HEK293 (cell line): ENCODE data around the gene VWA3B.
A peak's percentile ranks its signal among the peaks of the same experiment; 100 is the strongest.
"Not testable (repeated sequence)": the region's sequence is repeated elsewhere in the genome, so short reads cannot be mapped to it uniquely, and the experiment has no call there.

ENCODE experiments used
- CTCF ChIA-PET: fragments of 350-600 bp; formaldehyde crosslinking; extraction: SDS; loops from one replicate; lab custom pipeline; 2021; ENCODE audit warnings: antibody characterized with exemption; lab: Yijun Ruan, JAX
- POLR2A ChIA-PET: fragments of 300-600 bp; formaldehyde crosslinking; extraction: SDS; loops from one replicate; lab custom pipeline; 2020; ENCODE audit warnings: antibody characterized with exemption, inconsistent platforms; lab: Yijun Ruan, JAX
- H3K27ac ChIP-seq: fragments of 200-500 bp; sonication (Bioruptor generic); 2 replicates; pipeline ENCODE4 v1.5.1; 2014; ENCODE audit warnings: low read depth, low read length, control low read depth, inconsistent platforms; ENCODE audit errors: extremely low read depth
- H3K36me3 ChIP-seq, 2 experiments: fragments of 200-500 bp in 1 of 2; sonication (Bioruptor generic) in 1 of 2; 1 replicate in 1 of 2; 2 replicates in 1 of 2; pipeline ENCODE4 v1.5.1; 2014 to 2017; ENCODE audit warnings: inconsistent platforms in 2 of 2, low read length in 2 of 2; ENCODE audit not compliant: control insufficient read depth in 2 of 2, insufficient read depth in 1 of 2
- H3K4me1 ChIP-seq: fragments of 200-500 bp; sonication (Bioruptor generic); 2 replicates; pipeline ENCODE4 v1.5.1; 2014; ENCODE audit warnings: mild to moderate bottlenecking, low read length, inconsistent platforms; ENCODE audit not compliant: control insufficient read depth, insufficient read depth
- H3K4me3 ChIP-seq: 2 replicates; pipeline ENCODE4 v1.5.1; 2011; ENCODE audit warnings: low read depth, mild to moderate bottlenecking, control low read depth, low read length, moderate library complexity
- H3K9me3 ChIP-seq: fragments of 200-500 bp; sonication (Bioruptor generic); 2 replicates; pipeline ENCODE4 v1.5.1; 2014; ENCODE audit warnings: low read depth, low read length, inconsistent platforms; ENCODE audit not compliant: control insufficient read depth, insufficient read depth
- GLI2 ChIP-seq: fragments of 450-650 bp; formaldehyde crosslinking; IDR thresholded peaks from 2 replicates; pipeline ENCODE4; 2017; ENCODE audit warnings: missing biosample characterization, missing genetic modification characterization, low read depth, borderline replicate concordance
- OVOL3 ChIP-seq: fragments of 450-650 bp; formaldehyde crosslinking; IDR thresholded peaks from 2 replicates; pipeline ENCODE4 v1.5.1; 2016; ENCODE audit warnings: missing biosample characterization, missing genetic modification characterization
- REST ChIP-seq: fragments of 450-650 bp; formaldehyde crosslinking; IDR thresholded peaks from 2 replicates; pipeline ENCODE4 v1.5.1; 2016; ENCODE audit warnings: missing biosample characterization, missing genetic modification characterization
- SETDB1 ChIP-seq: IDR thresholded peaks from one replicate; pipeline ENCODE4 v1.6.1; 2017; ENCODE audit warnings: mild to moderate bottlenecking, low read length, moderate library complexity, mixed read lengths; ENCODE audit not compliant: insufficient read length
- SP2 ChIP-seq: fragments of 450-650 bp; formaldehyde crosslinking; IDR thresholded peaks from 2 replicates; pipeline ENCODE4 v1.5.1; 2016; ENCODE audit warnings: missing biosample characterization, missing genetic modification characterization
- TRIM28 ChIP-seq: IDR thresholded peaks from 2 replicates; pipeline ENCODE4 v1.6.1; 2011; ENCODE audit warnings: low read length, control low read depth, borderline replicate concordance
- WT1 ChIP-seq: fragments of 450-650 bp; formaldehyde crosslinking; IDR thresholded peaks from 2 replicates; pipeline ENCODE4 v1.5.1; 2016; ENCODE audit warnings: missing biosample characterization, missing genetic modification characterization
- ZBTB49 ChIP-seq: fragments of 450-650 bp; formaldehyde crosslinking; IDR thresholded peaks from 2 replicates; pipeline ENCODE4 v1.5.1; 2016; ENCODE audit warnings: missing biosample characterization, missing genetic modification characterization, low read depth
- ZBTB8A ChIP-seq: fragments of 450-650 bp; formaldehyde crosslinking; IDR thresholded peaks from 2 replicates; pipeline ENCODE4 v1.5.1; 2016; ENCODE audit warnings: missing biosample characterization, missing genetic modification characterization
- ZFHX2 ChIP-seq: fragments of 450-650 bp; formaldehyde crosslinking; conservative IDR thresholded peaks from 2 replicates; pipeline ENCODE4 v1.5.1; 2016; ENCODE audit warnings: missing biosample characterization, missing genetic modification characterization
- ZNF114 ChIP-seq: fragments of 450-650 bp; formaldehyde crosslinking; IDR thresholded peaks from 2 replicates; pipeline ENCODE4 v1.5.0; 2017; ENCODE audit warnings: missing biosample characterization, missing genetic modification characterization
- ZNF121 ChIP-seq: fragments of 450-650 bp; formaldehyde crosslinking; IDR thresholded peaks from 2 replicates; pipeline ENCODE4 v1.5.1; 2016; ENCODE audit warnings: missing biosample characterization, missing genetic modification characterization
- ZNF146 ChIP-seq: fragments of 450-650 bp; formaldehyde crosslinking; IDR thresholded peaks from 2 replicates; pipeline ENCODE4 v1.5.1; 2016; ENCODE audit warnings: missing biosample characterization, missing genetic modification characterization
- ZNF19 ChIP-seq: fragments of 450-650 bp; formaldehyde crosslinking; IDR thresholded peaks from 2 replicates; pipeline ENCODE4; 2016; ENCODE audit warnings: missing biosample characterization, missing genetic modification characterization, low read depth
- ZNF202 ChIP-seq: fragments of 450-650 bp; formaldehyde crosslinking; IDR thresholded peaks from 2 replicates; pipeline ENCODE4 v1.5.1; 2016; ENCODE audit warnings: missing biosample characterization, missing genetic modification characterization, borderline replicate concordance
- ZNF221 ChIP-seq: fragments of 450-650 bp; formaldehyde crosslinking; IDR thresholded peaks from 2 replicates; pipeline ENCODE4 v1.5.1; 2017; ENCODE audit warnings: missing biosample characterization, missing genetic modification characterization, borderline replicate concordance
- ZNF280D ChIP-seq: fragments of 450-650 bp; formaldehyde crosslinking; IDR thresholded peaks from 2 replicates; pipeline ENCODE4 v1.5.1; 2016; ENCODE audit warnings: missing biosample characterization, missing genetic modification characterization
- ZNF362 ChIP-seq: fragments of 450-650 bp; formaldehyde crosslinking; IDR thresholded peaks from 2 replicates; pipeline ENCODE4 v1.5.1; 2016; ENCODE audit warnings: missing biosample characterization, missing genetic modification characterization
- ZNF544 ChIP-seq: fragments of 450-650 bp; formaldehyde crosslinking; IDR thresholded peaks from 2 replicates; pipeline ENCODE4 v1.5.0; 2017; ENCODE audit warnings: missing biosample characterization, missing genetic modification characterization
- ZNF558 ChIP-seq: fragments of 450-650 bp; formaldehyde crosslinking; IDR thresholded peaks from 2 replicates; pipeline ENCODE4 v1.5.1; 2016; ENCODE audit warnings: missing biosample characterization, missing genetic modification characterization
- ZNF596 ChIP-seq: fragments of 450-650 bp; IDR thresholded peaks from 2 replicates; pipeline ENCODE4 v1.5.0; 2018; ENCODE audit warnings: missing biosample characterization, mild to moderate bottlenecking, missing genetic modification characterization, moderate library complexity
- ZNF629 ChIP-seq: fragments of 450-650 bp; formaldehyde crosslinking; IDR thresholded peaks from 2 replicates; pipeline ENCODE4 v1.5.1; 2017; ENCODE audit warnings: missing biosample characterization, missing genetic modification characterization
- ZNF664 ChIP-seq: fragments of 450-650 bp; formaldehyde crosslinking; IDR thresholded peaks from 2 replicates; pipeline ENCODE4 v1.5.1; 2016; ENCODE audit warnings: missing biosample characterization, missing genetic modification characterization
- ZNF677 ChIP-seq: fragments of 450-650 bp; IDR thresholded peaks from 2 replicates; pipeline ENCODE4 v1.5.0; 2018; ENCODE audit warnings: missing biosample characterization, mild to moderate bottlenecking, missing genetic modification characterization, moderate library complexity

VWA3B gene

GRCh38 chr2:98099939-98100743 lies 13.2 kb downstream of the VWA3B start:
- Histone ChIP-seq H3K4me1 (no peaks in the 10 kb centered on the region), H3K4me3 (no peak overlapping the region), H3K9me3 (no peaks in the 10 kb centered on the region), H3K36me3 (no peaks in the 10 kb centered on the region), H3K27ac (no peak overlapping the region)
- ChIA-PET POLR2A (no interaction called here), CTCF (interaction anchor here (0.7 kb wide), 1 partner anchor 9 kb away, joined by 3 read pairs; no protein-coding TSS in a partner anchor)
- TF ChIP-seq ZNF558 (tag by site-specific recombination), result no peak
- no peak for TF ChIP-seq ZNF664 (tag by site-specific recombination)
- TF ChIP-seq ZNF221 (tag by site-specific recombination), result no peak
- no peak for TF ChIP-seq OVOL3 (tag by site-specific recombination)
- TF ChIP-seq ZNF114, result no peak
- no peak for TF ChIP-seq ZNF19
- no peak for TF ChIP-seq ZNF544
- TF ChIP-seq ZFHX2 (tag by site-specific recombination), result no peak
- TF ChIP-seq ZNF146 (tag by site-specific recombination), result no peak
- TF ChIP-seq SP2 (tag by site-specific recombination), result no peak
- no peak for TF ChIP-seq ZNF596 (tag by site-specific recombination)
- TF ChIP-seq ZBTB49 (tag by site-specific recombination), result no peak
- TF ChIP-seq REST, result no peak
- TF ChIP-seq GLI2, result no peak
- TF ChIP-seq ZBTB8A (tag by site-specific recombination), result no peak
- TF ChIP-seq ZNF629, result no peak

GRCh38 chr2:98102315-98102714 lies 15.3 kb downstream of the VWA3B start:
- H3K36me3 ChIP-seq, CTCF ChIA-PET, POLR2A ChIA-PET, H3K4me1 ChIP-seq, H3K4me3 ChIP-seq, H3K9me3 ChIP-seq, H3K27ac ChIP-seq: not testable (repeated sequence)

GRCh38 chr2:98102878-98103277 lies 15.9 kb downstream of the VWA3B start:
- no peaks in the 10 kb centered on the region for H3K36me3 ChIP-seq
- no peaks in the 10 kb centered on the region for H3K4me1 ChIP-seq
- no peak overlapping the region for H3K27ac ChIP-seq
- H3K4me3 ChIP-seq, result no peak overlapping the region
- ChIA-PET CTCF (no interaction called here), POLR2A (no interaction called here)
- H3K9me3 ChIP-seq, result no peaks in the 10 kb centered on the region
- TF ChIP-seq ZNF362 (tag by site-specific recombination), result peak; percentile 51; the same call in 1 of the 2 replicates
- TF ChIP-seq WT1 (tag by site-specific recombination), result no peak
- no peak for TF ChIP-seq ZNF121 (tag by site-specific recombination)
- TF ChIP-seq ZNF202 (tag by site-specific recombination), result no peak
- TF ChIP-seq SETDB1, result peak; percentile 95
- no peak for TF ChIP-seq ZNF677 (tag by site-specific recombination)
- TF ChIP-seq ZNF280D (tag by site-specific recombination), result no peak
- TF ChIP-seq TRIM28, result peak; percentile 89
